HG03135 (cell line): ENCODE results near the gene EPS8L1.
"Not testable (repeated sequence)": the region's sequence is repeated elsewhere in the genome, so short reads cannot be mapped to it uniquely, and the experiment has no call there.

Experiments
- ATAC-seq: cut with Tn5 transposase; IDR thresholded peaks from one replicate; pipeline ENCODE4 v1.9.1; 2021; ENCODE audit warnings: mild to moderate bottlenecking, moderate library complexity; ENCODE audit not compliant: unreplicated experiment

The EPS8L1 gene

DNA sequence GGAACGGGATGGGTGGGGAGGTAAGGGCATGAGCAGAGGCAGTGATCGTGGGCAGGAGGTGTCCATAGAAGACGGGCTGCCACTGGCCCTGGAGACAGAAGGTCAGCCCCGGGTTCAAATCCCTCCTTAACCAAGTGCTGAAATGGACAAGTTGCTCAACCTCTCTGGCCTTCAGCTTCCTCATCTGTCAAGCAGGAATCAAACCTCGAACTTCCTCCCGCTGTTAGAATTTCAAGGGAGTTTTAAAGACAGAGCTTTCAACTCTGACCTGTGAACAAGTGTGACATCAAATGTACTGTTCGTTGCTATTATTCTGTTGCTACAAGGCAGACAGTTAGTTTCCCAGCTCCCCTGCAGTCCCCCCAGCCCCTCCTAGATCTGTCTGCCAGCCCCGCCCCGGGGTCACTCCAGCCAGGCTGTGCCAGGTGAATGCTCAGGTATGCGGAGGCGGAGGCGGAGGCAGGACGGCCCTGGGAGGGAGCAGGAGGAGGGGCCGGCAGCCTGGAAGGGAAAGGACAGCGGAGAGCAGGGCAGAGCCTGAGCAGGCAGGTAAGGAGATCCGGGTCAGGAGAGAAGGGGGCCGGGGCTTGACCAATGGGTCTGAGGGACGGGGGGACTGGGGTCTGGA is at the start of gene EPS8L1:
Gene EPS8L1, plus strand, starts transcription at position 499 of the 628 bp plus-strand sequence. CDS start 576 bp downstream, outside the sequence.
- ATAC-seq = no peak

DNA sequence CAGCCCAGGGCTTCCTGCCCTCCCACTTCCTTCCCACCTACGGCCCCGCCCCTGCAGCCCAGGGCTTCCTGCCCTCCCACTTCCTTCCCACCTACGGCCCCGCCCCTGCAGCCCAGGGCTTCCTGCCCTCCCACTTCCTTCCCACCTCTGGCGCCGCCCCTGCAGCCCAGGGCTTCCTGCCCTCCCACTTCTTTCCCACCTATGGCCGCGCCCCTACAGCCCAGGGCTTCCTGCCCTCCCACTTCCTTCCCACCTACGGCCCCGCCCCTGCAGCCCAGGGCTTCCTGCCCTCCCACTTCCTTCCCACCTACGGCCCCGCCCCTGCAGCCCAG is 48.6 kb upstream of the EPS8L1 start:
- not testable (repeated sequence) for ATAC-seq

DNA sequence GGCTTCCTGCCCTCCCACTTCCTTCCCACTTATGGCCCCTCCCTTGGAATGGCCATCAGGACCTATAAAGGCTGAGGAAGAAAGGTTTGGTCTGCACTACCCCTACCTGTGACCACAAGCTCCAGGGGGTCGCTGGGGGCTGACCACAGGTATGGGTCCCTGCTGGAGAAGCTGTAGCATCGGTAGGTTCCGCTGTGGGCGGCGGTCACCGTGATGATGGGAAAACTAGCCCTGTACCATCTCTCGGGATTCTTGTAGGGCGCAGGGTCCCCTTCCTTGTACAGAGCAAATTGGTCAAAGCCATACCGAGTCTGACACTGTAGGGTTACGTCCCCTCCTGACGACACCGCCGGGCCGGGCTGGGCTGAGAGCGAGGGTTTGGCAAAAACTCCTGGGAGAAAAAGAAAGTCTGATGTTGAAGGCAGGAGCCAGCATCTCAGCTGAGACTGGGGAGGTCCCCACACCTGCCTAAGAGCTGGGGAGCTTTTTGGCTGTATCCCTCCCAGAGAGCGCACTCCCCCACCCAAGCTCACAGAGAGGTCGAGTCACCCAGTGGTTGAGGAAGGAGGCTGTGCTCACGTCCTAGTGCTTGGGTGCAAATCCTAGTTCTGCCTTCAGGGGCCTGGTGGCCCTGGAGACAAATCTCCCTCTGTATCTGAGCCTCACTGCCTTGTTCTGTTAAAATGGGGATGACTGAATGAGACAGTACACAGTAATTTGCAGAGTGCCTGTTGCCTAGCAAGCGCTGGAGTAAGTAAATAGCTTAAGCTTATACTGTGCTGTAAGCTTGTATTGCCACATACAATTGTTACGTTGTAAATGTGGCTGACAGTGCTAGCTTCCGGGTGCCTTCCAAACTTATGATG is 48.0 kb upstream of the EPS8L1 start:
- ATAC-seq = no peak

DNA sequence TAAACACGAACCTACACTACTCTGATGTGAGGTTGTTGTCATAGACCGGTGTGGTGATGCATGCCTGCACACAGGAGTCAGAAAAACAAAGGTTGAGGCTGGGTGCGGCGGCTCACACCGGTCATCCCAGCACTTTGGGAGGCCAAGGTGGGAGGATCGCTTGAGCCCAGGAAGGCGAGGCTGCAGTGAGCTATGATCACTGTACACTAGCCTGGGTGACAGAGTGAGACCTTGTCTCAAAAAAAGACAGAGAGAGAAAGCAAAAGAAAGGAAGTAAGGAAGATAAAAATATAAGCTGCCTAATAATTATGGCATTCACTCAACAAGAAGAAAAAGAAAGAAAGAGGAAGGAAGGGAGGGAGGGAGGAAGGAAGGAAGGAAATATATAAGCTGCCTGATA is 46.9 kb upstream of the EPS8L1 start:
- no peak for ATAC-seq

DNA sequence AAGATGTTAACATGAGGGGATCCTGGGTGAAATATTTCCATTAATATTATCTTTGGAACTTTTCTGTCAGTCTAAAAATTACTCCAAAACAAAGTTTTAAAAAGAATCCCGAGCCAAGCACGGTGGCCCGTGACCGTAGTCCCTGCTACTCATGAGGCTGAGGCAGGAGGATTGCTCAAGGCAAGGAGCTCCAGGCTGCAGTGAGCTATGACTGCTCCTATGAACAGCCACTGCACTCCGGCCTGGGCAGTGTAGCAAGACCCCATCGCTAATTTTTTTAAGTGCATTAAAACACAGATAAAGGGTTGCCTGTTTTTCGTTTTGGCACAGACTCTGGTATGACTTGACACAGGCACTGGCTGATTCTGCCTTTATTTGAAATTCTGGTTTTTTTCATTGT is 44.5 kb upstream of the EPS8L1 start:
- ATAC-seq = no peak

DNA sequence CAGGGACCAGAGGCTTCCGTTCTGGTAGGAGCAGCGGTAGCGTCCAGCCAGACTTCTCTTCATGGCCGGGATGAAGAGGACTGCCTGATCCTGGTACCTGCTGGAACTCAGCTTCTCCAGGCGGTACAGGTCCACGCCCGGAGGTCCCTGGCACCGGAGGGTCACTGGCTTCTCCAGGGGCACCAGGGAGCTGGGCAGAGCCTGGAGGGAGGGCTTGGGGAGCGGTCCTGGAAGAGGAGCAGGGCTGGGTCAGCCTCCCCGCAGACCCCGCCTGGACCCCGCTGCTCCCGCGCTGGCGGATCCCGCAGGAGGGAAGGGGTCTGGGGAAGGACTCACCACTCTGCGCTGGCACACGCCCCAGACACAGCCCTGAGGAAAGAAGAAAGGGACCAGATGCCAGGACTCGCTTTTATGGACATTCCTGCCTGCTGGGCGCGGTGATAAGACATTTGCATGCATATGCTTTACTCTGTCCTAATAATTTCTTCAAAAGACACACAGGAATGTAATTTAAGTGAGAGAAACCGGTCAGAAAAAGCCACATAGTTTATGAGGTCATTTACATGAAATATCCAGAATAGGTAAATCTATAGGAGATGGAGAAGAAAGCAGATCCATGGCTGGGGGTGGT is 43.4 kb upstream of the EPS8L1 start:
- ATAC-seq = no peak

DNA sequence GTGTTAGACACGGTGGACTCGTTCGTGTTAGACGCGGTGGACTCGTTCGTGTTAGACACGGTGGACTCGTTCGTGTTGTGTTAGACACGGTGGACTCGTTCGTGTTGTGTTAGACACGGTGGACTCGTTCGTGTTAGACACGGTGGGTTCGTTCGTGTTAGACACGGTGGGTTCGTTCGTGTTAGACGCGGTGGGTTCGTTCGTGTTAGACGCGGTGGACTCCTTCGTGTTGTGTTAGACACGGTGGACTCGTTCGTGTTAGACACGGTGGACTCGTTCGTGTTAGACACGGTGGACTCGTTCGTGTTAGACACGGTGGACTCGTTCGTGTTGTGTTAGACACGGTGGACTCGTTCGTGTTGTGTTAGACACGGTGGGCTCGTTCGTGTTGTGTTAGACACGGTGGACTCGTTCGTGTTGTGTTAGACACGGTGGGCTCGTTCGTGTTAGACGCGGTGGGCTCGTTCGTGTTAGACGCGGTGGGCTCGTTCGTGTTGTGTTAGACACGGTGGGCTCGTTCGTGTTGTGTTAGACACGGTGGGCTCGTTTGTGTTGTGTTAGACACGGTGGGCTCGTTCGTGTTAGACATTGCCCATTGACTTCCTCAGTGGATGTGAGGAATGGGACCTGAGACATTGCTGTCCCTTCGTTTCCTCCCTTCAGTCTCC is 42.6 kb upstream of the EPS8L1 start:
- not testable (repeated sequence) for ATAC-seq

- no peak for ATAC-seq
These were observed 40.9 kb upstream of the EPS8L1 start for GRCh38 chr19:55034751-55035150.

DNA sequence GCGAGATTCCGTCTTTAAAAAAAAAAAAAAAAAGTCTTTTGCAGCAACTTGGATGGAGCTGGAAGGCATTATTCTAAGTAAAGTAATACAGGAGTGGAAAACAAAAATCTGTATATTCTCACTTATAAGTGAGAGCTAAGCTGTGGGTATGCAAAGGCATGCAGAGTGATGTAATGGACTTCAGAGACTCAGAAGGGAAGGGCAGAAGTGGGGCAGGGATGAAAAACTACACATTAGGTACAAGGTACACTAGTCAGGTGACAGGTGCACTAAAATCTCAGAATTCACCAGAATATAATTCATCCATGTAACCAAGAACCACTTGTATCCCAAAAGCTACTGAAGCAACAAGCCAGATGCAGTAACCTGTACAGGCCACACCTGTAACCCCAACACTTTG is 39.6 kb upstream of the EPS8L1 start:
- no peak for ATAC-seq

DNA sequence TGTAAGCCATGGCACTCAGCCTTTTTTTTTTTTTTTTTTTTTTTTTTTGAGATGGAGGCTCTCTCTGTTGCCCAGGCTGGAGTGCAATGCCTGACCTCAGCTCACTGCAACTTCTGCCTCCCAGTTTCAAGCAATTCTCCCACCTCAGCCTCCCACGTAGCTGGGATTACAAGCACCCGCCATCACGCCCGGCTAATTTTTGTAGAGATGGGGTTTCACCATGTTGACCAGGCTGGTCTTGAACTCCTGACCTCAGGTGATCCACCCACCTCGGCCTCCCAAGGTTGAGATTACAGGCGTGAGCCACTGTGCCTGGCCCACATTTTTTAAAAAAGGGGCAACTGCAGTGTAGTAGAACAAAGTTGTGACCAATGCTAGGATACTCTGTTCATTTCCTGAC is 38.1 kb upstream of the EPS8L1 start:
- not testable (repeated sequence) for ATAC-seq

DNA sequence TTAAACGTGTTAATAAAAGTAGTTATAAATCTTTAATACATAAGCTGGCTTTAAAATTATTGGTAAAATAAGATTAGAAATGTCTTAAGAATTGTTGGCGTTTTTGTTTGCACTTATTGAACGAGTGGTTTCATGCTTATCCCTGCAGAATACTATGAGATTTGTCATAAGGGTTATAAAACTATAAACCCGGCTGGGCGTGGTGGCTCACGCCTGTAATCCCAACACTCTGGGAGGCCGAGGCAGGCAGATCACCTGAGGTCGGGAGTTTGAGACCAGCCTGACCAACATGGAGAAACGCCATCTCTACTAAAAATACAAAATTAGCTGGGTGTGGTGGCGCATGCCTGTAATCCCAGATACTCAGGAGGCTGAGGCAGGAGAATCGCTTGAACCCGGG is 35.0 kb upstream of the EPS8L1 start:
- ATAC-seq = not testable (repeated sequence)

DNA sequence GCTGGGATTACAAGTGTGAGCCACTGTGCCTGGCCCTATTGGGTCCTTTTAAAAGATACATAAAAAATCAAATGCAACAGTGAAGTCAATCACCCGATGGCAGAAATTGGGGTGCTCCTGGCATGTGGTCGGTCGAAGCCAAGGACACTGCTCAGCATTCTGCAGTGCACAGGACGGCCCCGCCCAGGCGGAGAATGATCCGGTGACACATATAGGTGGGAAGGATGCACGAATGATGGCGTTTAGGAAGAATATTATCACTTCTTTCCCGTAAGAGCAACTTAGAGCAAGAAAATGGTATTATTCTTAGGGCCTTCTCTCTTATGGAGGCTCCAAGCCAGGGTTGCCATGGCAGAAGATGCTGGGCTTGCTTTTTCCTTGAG is 34.4 kb upstream of the EPS8L1 start:
- no peak for ATAC-seq

- ATAC-seq = no peak
These were observed 33.9 kb upstream of the EPS8L1 start for GRCh38 chr19:55041627-55042343.

DNA sequence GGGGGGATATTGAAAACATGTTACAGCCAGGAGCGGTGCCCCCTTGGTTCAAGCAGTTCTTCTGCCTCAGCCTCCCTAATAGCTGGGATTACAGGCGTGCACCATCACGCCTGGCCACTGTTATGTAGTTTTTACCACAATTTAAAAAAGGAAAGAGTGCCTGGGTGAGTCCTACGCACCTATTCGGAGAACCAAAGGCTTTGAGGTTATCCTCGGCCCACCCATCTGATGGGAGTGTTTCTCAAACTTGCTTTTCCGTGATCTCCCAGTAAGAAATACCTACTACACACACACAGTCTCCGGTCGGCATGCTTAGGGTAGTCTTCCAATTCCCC is 33.4 kb upstream of the EPS8L1 start:
- no peak for ATAC-seq

- no peak for ATAC-seq
These were observed 33.0 kb upstream of the EPS8L1 start for GRCh38 chr19:55042688-55043087.

GRCh38 chr19:55044286-55044685 is 31.4 kb upstream of the EPS8L1 start:
- no peak for ATAC-seq

- no peak for ATAC-seq
These were observed 30.6 kb upstream of the EPS8L1 start for GRCh38 chr19:55044771-55045716.

GRCh38 chr19:55046975-55047622 is 28.6 kb upstream of the EPS8L1 start:
- no peak for ATAC-seq

- no peak for ATAC-seq
These were observed 27.7 kb upstream of the EPS8L1 start for GRCh38 chr19:55047951-55048350.
